ENCODE results near the gene DPEP2.
"Not testable (repeated sequence)": the region's sequence is repeated elsewhere in the genome, so short reads cannot be mapped to it uniquely, and the experiment has no call there.

The DPEP2 gene

DNA sequence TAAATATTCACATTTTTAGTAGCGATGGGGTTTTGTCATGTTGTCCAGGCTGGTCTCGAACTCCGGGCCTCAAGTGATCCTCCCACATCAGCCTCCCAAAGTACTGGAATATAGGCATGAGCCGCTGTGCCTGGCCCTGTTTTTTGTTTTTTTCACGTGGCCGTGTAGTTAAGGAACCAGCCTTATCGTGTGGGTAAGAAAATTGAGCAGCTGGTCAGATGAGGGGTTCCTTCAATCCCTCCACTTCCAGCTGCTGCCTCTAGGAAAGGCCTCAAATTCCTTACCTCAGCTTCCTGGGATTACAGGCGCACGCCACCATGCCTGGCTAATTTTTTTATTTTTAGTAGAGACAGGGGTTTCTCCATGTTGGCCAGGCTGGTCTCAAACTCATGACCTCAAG is 5.9 kb upstream of the DPEP2 start:
- DNase-seq, result no peak

- no peak for DNase-seq
Observed at GRCh38 chr16:68003031-68003430, 3.7 kb upstream of the DPEP2 start.

GRCh38 chr16:68000450-68000849 is 1.2 kb upstream of the DPEP2 start:
- no peak for DNase-seq

GRCh38 chr16:67999985-68000384 is 701 bp upstream of the DPEP2 start:
- no peak for DNase-seq

DNA sequence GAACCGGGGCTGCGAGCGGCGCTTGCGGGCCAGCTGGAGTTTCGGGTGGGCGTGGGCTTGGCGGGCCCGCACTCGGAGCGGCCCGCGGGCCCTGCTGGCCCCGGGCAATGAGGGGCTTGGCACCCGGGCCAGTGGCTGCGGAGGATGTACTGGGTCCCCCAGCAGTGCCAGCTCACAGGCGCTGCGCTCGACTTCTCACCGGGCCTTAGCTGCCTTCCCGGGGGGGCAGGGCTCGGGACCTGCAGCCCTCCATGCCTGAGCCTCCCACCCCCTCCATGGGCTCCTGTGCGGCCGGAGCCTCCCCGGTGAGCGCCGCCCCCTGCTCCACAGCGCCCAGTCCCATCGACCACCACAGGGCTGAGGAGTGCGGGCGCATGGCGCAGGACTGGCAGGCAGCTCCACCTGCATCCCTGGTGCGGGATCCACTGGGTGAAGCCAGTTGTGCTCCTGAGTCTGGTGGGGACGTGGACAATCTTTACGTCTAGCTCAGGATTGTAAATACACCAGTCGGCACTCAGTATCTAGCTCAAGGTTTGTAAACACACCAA is 979 bp downstream of the DPEP2 start:
- not testable (repeated sequence) for DNase-seq

DNA sequence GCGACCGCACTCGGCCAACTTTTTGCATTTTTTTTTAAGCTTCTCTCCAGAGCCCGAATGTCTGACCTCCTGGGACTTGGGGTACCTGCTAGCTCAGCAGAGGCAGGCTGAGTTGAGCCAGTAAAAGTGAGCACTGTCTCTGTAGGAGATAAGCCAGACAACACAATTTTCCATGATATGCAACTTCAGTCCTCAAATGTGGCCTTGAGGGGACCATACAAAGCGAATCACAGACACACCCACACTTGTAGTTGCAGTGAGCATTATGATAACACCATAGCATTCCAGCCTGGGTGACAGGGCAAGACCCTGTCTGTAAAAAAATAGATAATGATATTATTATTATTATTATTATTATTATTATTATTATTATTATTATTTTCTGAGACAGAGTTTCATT is 2.6 kb downstream of the DPEP2 start:
- DNase-seq, result no peak

DNA sequence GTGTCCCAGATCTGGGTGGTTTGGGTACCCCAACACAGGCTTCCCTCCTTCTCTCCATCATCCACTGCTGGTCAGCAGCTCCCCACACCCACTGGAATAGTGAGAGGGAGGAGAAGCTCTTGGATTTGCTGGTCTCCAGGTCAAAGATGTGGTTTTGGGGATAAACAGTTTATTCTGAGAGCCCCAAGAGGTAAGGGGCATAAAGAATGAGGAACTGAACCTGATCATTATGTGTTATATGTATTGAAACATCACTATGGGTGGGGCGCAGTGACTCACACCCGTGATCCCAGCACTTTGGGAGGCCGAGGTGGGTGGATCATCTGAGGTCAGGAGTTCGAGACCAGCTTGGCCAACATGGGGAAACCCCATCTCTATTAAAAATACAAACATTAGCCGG is 3.9 kb downstream of the DPEP2 start:
- no peak for DNase-seq

DNA sequence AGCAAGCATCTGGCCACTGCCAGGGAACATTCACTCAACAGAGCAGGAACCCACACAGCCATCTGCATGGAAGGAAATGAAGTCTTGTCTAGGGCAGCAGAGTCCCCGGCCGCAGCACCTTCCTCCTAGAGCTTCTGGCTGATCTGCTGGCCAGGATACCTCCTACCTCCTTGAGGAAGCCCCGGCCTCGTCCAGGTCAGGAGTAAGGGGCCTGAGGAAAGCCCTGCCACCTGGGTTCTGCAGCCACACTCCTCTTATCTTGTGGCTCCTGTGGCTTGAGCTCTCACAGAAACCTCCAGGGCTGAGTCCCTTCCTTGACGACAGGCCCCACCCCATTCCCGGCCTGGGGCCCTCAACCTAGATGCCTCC is 5.3 kb downstream of the DPEP2 start:
- not testable (repeated sequence) for DNase-seq

DNA sequence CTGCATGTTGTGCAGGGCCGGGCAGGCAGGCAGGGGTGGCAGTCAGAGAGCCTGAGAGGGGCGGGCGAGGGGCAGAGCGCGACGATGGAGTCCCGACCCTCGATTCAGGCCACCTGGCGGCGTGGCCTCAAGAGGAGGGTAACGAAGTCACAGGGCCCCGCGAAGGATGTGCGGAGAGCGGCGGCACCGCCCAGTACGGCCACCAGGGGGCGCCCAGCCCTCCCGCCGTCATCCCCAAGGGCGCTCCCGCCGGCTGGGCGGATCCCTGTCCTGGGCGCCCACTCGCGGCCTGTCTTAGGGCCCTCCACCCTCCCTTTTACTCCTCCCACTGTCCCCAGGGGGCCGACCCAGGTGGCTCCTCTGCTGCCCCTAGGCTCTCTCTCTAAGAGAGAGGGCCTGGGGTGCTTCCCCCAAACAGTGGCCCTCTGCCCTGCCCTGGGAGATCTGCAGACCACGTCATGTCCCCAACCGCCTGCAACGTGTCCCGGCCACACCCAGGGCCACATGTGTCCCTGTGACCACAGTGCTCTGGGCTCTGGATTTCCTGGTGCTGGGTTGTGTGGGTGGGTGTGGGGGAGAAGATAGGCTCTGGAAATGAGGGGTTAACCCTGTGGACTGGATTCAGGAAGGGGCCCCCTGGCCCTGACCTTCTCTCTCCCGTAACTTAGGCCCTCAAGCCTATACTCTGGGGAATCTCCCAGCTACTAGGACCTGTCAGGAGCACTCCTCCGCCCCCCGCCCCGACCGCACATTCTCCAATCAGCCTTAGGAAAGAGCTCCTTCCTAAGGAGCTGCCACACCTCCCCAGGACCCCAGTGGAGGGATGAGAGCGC is 5.9 kb downstream of the DPEP2 start:
- DNase-seq, result peak; percentile 67 to 81

DNA sequence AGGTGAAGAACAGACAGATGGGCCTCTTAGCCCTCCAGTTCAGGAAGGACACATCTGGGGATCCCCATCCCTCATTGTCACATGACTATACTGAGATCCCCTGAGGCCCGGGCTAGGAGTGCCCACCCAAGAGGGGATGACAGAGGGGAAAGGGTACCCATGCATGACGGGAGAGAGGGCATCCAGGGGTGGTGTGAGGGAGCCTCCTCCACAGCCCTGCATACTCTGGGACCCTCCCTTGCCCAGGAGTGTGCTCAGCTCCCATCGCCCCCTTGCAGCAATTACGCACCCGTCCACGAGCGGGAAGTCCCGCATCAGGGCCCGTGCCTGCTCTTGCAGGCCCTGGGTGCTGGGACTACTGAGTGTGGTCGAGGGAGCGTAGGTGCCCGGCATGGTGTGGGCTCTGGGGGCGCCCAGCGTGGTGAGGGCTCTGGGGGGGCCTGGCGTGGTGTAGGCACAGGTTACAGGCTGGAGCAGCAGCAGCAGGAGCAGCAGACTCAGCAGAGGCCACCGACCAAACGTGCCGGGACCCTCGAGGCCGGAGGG is 6.5 kb downstream of the DPEP2 start:
- no peak for DNase-seq

- DNase-seq, result no peak
Observed at GRCh38 chr16:67990018-67990386, 9.3 kb downstream of the DPEP2 start.

- DNase-seq, result no peak
Observed at GRCh38 chr16:67989322-67990017, 9.8 kb downstream of the DPEP2 start.

DNA sequence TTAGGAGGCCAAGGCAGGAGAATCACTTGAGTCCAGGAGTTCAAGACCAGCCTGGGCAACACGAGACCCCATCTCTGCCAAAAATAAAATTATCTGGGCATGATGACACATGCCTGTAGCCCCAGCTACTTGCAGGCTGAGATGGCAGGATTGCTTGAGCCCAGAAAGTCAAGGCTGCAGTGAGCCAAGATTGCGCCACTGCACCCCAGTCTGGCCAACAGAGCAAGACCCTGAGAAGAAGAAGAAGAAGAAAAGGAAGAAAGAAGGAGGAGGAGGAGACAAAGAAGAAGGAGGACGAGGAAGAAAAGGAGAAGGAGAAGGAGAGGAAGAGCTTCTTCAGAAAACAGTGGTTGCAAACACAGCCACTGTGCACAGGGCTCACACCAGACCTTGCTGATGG is 10.6 kb downstream of the DPEP2 start:
- no peak for DNase-seq

GRCh38 chr16:67987460-67988160 is 11.7 kb downstream of the DPEP2 start:
- DNase-seq, result no peak

DNA sequence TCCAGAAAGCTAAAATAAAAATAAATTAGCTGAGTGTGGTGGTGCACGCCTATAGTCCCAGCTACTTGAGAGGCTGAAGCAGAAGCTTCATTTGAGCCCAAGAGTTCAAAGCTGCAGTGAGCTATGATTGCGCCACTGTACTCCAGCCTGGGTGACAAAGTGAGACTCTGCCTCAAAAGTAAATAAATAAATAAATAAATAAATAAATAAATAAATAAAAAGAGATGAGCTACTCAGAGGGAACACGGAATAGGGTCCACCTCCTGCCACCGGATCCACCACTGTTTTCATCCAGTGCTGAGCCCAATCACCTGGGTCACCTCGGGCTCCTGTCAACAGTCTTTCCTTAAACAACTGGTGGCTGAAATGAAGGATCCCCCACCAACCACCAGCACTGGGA is 12.3 kb downstream of the DPEP2 start:
- DNase-seq, result no peak

GRCh38 chr16:67982011-67982696 is 17.1 kb downstream of the DPEP2 start:
- no peak for DNase-seq

DNA sequence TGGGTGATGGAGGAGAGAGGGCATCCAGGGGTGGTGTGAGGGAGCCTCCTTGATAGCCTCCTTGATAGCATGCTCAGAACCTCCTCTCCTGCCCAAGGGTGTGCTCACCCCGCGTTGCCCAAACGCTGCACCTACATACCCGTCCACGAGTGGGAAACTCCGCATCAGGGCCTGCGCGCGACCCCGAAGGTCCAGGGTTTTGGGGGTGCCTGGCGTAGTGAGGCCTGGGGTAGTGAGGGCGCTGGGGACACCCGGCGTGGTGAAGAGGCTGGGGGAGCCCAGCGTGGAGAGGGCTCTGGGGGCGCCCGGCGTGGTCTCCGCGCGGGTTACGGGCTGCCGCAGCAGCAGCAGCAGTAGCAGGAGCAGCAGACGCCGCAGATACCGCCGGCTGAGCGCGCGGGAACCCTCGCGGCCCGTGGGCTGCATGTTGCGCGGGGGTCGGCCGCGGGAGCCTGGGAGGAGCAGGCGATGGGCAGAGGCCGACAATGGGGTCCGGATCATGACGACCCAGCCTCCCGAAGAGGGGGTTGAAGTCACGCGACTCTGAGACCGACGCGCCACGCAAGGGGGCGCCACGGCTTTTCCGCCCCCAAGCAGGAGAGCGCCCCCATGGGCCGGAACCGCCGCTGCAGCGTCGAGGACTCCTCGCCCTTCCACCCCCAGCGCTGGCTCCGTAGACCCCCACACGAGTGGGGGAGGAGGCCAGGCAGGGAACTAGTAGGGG is 19.2 kb downstream of the DPEP2 start, which contains the start of gene DPEP3:
Gene DPEP3 (minus strand): TSS at position 545 of the 724 bp plus-strand sequence. CDS start 119 bp downstream, at position 426.
- no peak for DNase-seq

DNA sequence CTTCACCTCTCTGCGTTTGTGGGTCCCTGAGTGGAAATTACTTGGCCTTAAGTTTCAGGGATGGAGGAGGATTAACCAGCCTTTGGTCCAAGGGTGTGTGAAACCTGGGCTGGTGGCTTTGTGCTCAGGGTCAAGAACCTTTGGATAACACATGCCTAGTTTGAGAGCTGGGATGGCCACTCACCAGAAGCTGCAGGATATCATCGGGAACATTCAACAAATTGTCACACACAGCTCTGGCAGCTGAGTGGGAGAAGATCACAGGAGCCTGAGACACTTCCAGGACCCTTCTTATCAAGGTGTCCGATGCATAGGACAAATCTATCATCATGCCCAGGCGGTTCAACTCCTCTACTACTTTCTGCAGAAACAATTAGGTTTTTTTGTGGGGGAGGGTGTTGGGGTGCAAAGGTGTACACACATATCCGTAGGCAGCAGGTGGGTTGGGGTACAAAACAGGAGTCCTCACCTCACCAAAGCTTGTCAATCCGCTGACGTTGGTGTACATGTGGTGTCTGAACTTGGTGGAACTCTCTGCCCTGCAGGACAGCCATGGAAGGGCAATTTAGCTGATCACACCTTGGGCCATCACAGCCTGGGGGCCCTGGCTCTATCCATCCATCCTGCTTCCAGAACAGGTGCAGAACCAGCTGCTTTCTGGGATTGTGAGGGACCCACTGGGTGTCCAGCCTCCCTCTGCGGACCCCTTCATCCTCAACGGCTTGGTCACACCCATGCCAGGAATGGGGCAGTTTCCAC is 21.6 kb downstream of the DPEP2 start:
- DNase-seq, result no peak

DNA sequence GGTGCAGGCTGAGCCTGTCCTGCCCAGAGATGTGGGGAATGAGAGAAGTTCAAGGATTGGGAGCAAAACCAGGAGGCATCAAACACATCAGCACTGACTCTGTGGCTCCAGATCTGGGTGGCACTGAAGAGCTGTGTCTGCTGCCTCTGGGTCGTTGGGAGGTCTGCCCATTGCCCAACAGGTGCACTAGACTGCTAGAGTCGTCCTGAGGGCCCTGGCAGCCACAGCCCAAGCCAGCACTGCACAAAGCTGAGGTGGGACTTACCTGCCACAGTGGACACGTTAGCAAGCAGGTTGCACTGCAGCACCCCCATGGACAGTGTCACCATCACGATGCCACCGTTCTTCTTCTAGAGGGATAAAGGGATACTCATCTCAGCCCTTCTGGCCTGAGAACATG is 22.3 kb downstream of the DPEP2 start:
- no peak for DNase-seq

DNA sequence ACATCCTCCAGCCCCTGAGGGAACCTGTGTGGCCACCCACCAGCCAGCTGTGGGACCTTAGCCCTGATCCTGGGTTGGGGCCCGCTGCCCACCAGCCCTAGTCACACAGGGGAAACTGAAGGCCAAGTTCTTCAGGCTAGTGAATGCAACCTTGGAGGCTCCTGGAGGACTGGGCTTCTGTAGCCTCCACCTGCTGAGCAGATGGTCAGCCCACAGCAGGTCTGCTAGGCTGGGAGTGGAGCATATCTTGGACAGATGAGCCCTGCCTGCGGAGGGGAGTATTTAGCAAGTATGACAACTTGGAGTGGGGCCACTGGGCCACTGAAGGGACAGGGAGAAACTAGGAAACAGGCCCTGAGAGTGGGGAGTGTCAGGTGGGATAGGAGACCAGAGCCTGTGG is 23.1 kb downstream of the DPEP2 start:
- no peak for DNase-seq

All from stimulated activated CD4-positive, alpha-beta T cell treated with anti-CD3 and anti-CD28 coated beads, Interleukin-4, amount 100 ng/mL, for 4 hours (primary cell).